HPDE6-E6E7 (cell line): ENCODE measurements around the gene OGFOD3.
"Not testable (repeated sequence)": the region's sequence is repeated elsewhere in the genome, so short reads cannot be mapped to it uniquely, and the experiment has no call there.

Experiments used
- DNase-seq: peaks from one replicate; pipeline ENCODE4 v3.0.0; 2011; ENCODE audit warnings: missing footprints; ENCODE audit errors: extremely low spot score

The OGFOD3 gene

DNA sequence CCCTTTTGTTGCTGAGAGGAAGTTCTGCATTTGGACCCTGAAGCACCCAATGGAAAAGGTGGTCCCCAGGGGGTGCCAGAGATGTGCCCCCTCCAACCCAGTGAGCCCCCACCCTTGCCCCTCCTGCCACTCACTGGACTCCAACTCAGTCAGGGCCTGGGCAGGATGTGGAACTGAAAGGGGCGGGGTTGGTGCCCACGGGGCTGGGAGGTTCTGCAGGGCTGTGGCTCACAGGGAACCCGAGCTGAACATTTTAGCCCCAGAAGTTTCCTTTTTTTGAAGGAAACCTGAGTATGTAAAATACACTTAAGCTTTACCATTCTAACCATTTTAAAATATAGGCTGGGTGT, 15.8 kb upstream of the OGFOD3 start:
- DNase-seq = no peak

DNA sequence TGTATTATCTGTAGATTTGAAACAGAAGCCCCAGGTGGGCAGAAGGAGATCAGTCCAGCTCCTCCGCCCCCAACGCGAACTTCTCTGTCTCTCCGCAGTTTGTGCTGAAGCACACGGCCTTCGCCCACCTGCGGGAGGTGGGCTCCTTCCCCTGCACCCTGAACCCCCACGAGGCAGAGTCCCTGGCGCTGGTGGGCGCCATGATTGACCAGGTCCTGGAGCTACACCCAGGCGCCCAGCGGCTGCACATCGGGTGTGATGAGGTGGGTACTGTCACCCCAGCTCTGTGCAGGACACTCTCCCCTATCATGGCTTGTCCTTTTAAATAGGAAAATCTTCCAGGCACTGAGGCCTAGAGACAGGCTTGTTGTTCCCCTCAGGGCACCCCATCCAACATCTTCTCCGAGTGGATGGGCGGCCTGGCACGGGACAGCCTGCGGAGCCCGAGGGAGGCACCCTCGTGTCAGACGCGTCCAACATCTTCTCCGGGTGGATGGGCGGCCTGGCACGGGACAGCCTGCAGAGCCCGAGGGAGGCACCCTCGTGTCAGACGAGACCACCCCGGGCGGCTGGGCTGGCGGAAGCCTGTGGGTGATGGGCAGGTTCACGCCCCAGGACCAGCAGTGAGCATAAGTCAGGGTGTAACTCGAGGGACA, 15.3 kb upstream of the OGFOD3 start:
- DNase-seq = no peak

DNA sequence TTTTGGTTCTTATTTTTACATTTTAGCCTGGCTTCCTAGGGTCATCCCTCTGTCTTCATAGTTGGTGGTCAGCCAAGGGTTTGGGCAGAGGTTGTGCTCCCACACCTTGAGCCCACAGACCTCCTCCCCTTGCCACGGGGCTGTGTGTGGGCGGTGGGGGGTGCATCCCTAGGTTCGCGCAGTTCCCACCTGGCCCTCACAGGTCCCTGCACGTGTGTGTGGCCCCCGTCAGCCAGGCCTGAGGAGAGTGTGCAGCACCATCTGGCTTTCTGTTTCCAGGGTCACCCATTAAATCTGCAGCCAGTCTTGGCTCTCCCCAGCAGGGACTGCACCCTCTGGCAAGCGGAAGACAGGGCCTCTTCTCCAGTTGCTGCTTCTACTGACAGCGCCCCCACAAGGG, 13.6 kb upstream of the OGFOD3 start:
- no peak for DNase-seq

DNA sequence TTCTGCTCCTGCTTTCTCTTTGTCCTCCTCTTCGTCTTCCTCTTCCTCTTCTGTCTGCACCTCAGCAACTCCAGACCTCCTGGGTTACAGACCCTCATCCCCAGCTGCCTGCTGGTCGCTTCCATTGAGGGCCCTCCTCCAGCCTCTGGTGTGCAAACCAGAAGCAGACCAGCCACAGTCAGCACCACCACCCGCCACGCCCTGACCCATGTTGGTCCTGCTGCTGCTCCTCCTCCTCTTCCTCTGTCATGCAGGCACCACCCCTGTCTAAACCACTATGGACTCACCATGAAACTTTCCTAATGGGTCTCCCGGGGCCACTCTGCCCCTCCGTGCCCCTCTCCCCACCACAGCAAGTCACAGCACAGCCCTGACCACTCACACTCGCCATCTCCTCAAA, 11.4 kb upstream of the OGFOD3 start:
- no peak for DNase-seq

DNA sequence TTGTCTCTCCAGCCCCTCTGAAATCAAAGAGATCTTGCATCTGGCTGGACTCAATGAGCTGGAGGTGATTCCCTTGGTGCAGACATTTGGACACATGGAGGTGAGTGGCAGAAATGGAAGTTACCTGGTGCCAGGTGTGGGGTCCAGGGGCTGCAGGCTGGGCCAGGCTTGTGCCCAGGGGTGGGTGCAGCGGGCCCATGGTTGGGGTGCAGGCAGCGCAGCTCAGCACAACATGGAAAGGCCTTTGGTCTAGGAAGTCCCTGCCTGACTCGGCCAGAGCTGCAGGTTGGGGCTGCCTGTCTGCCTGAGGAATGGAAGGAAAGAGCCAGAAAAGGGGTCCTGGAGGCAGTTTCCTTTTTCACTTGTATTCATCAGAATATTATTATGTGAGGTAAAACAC, 10.2 kb upstream of the OGFOD3 start:
- no peak for DNase-seq

DNA sequence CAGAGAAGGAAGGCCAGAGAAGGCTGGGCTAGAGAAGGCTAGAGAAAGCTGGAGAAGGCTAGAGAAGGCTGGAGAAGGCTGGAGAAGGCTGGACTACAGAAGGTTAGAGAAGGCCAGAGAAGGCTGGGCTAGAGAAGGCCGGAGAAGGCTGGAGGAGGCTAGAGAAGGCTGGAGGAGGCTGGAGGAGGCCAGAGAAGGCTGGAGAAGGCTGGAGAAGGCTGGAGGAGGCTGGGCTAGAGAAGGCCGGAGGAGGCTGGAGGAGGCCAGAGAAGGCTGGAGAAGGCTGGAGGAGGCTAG, 6.4 kb upstream of the OGFOD3 start:
- no peak for DNase-seq

DNA sequence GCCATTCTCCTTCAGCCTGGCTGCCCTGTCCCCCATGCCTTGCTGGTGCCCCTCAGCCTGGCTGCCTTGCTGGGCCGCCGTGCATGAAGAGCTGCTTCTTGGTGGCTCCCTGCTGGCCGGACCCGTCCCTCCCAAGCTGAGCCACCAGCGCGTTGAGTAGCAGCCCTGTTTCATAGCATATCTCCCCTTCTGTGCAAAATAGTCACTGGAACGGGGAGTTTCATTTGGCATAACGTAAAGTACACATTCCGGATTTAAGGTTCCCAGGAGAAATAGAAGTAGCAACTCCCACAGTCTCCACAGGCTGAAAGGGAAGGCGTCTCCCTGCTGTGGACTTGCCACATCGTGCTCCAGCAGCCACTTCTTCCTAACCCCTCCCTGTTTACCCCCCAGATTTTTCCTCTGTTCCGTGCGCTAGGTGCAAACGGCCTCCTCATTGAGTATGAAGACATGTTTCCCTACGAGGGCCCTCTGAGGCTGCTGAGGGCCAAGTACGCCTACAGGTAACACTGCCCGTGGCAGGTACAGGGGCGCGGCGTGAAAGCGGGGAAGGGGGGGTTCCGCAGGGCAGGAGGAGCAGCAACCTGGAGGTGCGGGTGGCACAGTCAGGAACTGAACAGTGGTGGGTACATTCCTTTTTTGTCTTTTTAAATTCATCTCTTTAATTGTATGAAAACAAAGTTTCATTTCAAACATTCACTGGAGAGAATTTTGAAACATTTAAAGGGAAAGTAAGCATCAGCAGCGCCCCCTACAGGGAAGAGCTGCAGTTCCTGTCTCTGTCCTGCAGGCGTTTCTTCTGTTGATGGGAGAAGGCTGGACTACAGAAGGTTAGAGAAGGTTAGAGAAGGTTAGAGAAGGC, 5.8 kb upstream of the OGFOD3 start:
- no peak for DNase-seq

DNA sequence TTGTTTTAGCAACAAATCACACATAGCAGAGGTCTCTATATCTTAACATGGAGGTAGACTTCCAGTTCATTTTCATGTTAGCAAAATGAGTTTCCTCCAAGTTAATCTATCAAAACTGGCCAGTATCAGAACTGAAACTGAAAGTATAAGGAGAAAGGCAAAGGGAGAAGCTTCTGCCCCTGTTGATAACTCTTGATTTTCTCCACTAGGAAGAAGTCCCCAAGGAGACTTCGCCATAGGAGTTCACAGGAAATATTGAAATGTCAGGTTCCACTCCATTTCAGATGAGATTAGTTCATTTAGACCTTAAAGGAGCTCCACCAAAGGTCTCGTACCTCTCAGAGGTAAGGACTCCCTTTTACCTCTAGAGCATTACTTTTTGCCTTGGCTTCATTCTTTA, 1.2 kb upstream of the OGFOD3 start:
- peak; percentile 29 for DNase-seq

DNA sequence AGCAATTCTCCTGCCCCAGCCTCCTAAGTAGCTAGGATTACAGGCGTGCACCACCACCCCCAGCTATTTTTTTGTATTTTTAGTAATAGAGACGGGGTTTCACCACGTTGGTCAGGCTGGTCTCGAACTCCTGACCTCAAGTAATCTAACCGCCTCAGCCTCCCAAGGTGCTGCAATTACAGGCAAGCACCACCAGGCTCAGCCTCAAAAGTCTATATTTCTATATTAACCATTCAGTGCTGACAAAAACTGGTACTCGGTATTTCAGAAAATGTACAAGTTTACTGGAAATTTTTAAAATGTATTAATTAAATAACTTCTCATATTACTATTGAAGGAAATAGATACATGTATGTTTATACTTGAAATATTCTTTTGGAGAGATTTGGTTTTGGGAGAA, 1.6 kb downstream of the OGFOD3 start:
- DNase-seq = no peak

DNA sequence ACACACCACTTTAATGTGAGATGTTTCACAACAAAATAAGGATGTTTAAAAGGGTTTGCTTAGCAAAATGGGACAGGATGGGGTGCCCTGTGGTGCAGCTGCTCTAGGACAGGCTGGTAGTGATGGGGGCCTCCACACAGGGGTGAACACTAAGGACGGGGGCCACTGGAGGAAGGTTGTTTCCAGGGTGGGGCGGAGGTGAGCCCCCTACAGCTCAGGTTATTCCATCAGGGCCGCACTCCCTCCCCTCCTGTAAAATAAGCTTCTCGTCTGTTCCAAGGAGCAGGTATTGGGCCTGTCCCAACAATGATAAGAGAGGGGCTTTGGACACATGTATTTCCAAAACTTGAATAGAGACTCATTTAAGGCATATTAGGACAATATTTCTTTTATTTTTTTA, 2.1 kb downstream of the OGFOD3 start:
- DNase-seq = no peak

DNA sequence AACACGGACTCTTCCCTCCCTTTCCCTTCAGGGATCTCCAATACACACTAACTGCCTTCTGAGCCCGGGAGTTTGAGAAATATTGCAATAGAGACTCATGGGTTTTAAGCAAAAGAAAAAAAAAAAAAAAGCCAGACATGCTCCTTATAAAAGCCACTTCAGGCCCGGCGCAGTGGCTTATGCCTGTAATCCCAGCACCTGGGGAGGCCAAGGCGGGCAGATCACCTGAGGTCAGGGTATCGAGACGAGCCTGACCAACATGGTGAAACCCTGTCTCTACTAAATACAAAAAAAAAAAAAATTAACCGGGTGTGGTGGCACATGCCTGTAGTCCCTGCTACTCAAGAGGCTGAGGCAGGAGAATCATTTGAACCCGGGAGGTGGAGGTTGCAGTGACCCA, 2.6 kb downstream of the OGFOD3 start:
- no peak for DNase-seq

DNA sequence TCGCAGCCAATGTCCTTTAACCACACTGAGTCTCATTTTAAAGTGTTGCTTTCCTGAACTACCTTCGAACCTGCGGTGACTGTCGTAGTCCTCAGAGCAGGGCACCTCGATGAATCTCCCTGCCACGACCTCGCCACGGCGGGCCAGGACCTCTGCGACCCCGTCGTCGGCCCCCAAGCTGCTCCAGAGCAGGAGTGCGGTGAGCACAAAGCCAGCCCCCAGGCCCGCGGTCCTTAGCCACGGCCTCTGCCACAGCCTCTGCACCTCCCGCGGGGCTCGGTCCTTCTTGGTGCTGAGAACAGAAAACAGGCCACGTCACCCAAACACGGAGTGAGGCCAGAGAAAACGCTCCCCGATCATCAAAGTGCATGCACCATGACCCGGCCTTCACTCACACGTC, 3.0 kb downstream of the OGFOD3 start:
- DNase-seq = no peak

DNA sequence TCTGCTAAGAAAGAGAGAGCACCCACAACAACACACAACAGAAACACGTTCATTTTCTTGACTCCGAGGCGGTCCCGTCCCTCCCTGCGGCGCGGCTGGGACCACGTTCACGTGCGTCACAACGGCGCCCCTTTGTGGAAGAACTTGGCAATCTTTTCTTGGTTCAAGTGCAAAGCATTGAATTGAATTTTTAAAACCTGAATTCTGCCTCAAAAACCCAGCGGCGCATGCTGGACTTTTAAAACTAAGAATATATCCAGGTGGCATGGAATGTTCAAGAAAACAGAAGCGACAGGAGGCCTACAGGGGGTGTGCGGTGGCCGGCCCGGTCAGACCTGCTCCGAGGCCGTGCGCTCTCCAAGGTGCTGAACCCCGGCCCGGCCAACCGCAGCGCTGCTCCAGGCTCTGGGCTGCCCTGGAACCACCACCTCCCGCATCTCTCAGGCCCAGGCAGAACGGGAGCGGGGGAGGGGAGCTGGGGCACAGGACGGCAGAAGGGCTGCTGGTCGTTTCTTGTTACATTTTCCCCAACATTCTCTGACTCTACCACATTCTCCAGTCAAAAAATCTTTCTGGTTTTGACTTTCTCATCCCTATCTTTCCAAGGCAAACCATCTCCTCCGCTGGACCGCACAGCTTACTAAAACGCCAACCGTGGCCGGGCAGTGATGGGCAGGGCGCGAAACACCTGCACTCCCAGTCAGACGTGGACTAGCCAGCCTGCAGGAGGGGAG, 3.7 kb downstream of the OGFOD3 start:
- peak; percentile 71 for DNase-seq

DNA sequence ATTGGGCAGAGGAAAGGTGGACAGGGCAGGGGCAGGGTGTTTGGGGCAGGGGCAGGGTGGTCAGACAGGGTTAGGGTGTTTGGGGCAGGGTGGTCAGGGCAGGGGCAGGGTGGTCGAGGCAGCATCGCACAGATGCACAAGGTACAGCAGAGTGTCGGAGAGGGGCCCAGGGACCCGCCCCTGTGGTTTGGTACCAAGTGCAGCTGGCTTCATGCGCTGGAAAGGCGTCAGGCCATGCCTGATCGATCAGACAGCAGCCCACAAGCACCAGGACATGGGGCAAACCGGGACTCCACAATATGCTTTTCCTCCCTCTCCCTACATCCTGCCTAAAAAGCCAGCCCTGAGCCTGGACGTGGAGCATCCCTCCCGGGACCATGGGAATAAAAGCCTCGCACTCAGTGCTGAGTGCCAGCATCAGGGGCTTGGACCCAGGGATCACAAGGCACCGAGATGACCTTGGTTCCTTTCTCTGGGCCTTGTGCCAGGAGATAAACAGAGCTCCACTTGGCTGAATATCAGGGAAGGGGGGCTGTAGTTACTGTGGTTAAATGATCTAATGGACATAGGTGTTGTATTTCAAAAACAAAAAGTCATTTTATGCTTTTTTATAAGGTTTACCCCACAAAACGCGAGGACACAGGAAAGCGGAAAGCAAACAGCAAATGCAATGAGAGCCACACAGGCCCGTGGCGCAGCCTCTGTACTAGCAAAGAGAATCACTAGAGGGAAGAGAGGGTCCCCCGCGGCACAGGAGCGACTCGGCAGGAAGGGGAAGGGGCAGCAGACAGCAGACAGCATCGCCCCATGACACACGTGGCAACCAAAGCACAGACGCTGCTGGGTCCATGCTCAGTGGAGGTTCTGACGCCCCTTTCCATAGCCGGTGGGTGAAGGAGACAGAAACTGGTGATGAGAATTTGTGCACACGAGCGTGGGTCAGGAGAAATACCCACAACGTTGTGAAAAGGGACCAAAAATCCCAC, 5.6 kb downstream of the OGFOD3 start:
- DNase-seq = no peak

DNA sequence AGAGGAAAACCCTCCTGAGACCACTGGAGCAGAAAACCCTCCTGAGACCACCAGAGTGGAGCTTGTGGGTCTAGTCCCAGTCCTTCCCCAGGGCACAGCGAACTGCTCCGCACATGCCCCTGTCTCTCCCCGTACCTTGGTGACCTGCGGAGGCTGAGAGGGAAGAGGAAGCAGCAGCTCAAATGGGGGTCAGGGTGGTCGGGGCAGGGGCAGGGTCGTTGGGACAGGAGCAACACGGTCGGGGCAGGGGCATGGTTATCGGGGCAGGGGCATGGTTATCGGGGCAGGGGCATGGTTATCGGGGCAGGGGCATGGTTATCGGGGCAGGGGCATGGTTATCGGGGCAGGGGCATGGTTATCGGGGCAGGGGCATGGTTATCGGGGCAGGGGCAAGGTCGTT, 6.3 kb downstream of the OGFOD3 start:
- DNase-seq = not testable (repeated sequence)

DNA sequence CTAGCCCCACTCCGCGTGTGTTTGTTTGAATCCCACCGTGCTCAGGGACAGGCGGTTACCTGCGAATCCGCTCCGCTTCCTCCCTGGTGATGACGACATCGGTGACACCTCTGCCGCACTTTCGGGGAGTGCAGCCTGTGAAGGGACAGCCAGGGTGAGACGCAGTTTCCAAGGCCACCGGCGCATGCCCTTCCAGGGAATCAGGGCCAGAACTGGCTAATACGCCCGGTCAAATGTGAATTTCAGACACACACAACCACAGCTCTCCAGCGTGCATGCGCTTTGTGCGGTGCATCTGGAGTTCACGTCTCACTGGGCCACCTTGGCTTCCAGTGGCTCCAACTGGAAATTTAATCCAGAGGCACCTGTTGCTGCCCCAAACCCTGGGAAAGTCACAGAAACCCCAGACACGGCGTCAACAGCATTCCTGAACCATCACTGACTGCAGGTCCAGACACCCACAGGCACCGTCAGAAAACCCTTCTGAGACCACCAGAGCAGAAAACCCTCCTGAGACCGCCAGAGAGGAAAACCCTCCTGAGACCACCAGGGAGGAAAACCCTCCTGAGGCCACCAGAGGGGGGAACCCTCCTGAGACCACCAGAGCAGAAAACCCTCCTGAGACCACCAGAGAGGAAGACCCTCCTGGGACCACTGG, 6.9 kb downstream of the OGFOD3 start:
- DNase-seq = no peak

DNA sequence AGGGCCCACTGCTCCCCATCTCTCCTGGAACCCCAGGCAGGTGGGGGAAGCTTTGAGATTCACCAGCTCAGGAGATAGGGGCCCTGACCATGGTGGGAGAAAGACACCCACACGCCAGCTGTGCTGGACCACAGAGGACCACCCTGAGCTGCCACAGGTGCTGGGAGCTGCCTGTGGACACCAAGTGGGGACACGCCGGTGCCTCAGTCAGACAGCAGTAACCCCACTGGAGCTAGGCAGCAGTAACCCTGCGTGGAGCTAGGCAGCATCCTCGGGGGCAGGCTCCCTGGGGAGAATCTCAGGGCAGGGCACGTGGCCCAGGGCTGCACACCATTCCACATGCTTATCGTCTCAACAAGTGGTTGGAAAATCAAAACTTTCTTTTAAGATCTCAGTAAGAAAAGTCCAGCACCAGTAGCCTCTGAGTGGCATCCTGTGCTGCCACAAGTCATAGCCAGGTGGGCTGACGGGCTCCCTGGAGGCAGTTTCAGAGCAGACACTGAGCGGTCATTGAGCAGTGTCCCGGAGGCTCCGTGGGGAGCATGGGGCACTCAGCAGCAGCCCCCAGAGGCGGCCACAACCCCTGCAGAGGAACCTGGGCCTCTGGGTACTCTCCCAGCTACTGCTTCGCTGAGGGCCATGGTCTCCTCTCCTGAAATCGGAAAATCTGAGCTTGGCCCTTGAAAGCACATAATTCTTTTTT, 8.2 kb downstream of the OGFOD3 start:
- DNase-seq = no peak

DNA sequence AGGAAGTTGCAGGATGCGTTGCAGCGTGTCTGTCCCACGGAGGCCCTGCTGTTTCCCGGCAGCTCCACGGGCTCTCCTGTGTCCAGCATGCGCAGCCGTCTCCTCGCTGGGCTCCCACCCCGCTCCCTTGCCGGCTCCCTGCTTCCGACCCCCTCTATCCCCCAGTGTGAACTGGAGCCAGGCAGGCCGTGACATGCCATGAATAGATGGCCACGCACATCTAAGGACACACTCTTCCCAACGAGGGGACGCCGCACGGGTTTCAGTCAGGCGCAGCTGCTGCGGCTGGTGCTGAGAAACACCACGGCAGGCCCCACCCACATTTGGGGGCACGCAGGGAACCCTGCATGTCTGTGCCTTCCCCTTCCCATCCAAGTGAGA, 9.5 kb downstream of the OGFOD3 start:
- no peak for DNase-seq

DNA sequence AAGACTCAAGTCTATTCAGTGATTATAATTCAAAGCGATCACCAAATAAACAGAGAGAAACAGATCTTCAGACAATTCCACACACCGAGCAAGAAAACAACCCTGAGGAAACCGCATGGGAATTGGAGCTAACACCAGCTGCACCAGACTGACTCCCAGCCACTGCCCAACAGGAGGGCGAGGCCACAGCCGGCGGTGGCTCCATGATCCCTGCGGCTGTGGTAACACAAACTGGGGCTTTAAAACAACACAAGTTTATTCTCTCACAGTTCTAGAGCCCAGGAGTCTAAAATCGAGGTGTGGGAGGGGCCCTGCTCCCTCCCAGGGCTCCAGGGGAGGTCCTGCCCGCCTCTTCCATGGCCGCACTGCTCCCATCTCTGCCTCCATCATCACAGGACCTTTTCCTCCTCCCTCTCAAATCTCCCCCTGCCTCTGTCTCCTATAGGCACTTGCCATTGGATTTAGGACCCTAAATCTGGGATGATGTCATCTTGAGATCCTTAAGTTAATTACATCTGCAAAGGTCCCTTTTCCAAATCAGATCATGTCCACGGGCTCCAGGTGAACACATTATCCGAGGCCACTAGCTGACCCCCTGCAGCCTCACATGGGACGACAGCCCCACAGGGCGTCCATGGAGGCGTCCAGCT, 10.0 kb downstream of the OGFOD3 start:
- no peak for DNase-seq

DNA sequence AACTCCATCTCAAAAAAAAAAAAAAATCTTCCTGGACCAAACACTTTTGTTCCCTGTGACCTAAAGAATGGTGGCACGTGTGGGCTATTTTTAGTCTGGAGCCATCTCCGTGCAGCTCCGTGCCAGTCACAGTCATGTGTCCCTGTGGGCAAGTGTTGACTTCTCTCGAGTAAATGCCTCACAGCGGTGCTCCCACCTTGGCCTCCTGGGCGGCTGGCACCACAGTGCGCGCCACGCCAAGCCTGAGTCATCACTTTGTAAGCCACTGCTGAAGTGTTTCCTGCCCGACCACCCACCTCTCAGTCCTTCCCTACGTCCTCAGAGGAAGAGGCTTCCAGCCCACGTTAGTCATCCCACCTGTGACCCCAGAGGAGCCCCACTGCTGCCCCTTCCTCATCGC, 11.1 kb downstream of the OGFOD3 start:
- DNase-seq = no peak
